HG02943 (cell line): ENCODE results near the gene ARID1B.

ENCODE experiments used
- ATAC-seq: cut with Tn5 transposase; IDR thresholded peaks from one replicate; pipeline ENCODE4 v1.9.1; 2021; ENCODE audit warnings: mild to moderate bottlenecking, low read depth, moderate library complexity; ENCODE audit not compliant: unreplicated experiment

ARID1B gene

DNA sequence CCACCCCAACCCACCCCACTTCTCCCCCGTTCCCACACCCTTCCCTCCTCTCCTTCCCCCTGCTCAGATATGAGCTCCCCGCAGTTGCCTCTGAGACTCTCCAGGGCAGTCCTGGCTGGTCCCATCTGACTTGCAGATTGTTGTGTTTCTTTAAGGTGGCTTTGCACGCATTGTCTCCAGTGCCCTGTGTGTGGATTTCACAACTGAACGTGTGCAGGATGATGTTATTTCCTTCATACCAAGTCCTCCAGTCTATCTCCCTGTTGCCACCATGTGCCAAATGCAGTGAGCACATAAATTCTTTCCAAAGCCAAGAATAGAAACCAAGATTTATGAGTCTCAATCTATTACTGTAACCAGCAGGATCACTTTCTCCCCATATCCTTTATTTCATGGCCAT is 467.0 kb downstream of the ARID1B start:
- no peak for ATAC-seq

DNA sequence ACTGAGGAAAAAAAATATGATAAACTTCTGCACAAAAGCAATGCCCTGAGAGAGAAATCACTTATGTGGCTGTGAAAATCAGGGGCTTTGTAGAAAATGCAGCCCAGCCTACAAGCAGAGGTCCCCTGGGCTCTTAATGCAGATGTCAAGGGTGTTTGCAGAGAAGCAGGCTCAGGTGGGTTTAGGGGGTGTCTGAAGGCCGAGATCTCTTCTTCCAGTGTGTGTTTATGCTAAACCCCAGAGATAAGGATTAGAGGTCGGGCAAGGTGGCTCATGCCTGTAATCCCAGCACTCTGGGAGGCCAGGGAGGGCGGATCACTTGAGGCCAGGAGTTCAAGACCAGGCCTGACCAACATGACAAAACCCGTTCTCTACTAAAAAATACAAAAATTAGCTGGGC is 467.6 kb downstream of the ARID1B start:
- ATAC-seq, result no peak

DNA sequence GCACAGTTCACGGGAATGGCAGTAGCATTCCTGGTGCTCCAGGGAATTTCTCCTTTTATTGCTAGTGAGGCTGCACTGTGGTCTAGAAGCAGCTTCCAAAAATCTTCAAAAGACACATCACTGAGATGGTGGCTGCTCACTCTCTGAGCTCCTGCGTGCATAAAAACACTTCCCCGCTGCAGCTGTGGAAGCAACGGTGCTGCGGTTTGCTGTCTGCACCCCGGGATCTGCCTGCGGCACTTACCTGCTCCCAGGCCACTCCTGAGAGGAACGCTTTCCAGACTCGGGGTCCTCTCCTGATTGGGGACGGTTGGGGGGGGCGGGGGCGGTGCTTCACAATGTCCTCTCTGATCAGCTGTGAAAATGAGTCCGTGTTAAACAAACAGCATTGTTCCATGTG is 468.3 kb downstream of the ARID1B start:
- no peak for ATAC-seq

DNA sequence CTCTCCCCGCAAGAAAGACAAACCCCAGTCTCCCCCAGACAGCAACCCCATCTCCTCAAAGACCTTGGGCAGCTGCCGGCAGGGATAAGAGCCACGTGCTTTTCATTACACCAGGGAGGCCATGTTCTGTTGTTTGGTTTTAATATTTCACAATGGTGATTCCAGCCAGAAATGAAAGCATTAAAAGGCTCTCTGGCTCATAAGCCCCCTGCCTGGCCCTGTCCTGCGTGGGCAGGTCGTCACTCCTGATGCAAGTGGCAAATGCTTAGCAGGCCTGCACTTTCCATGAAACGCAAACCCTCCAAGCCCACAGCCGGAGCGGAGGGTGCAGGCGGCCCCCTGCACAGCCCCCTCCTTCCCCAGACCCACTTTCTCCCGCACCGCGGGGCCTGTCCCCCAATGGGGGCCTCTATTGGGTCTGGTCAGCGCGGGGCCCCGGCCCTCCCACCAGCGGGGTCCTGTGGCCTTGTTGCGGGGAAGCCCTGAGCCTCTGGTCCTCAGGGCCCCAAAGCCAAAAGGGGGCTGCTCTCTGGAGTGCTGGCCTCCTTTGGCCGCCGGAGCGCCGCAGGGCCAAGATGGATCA is 469.0 kb downstream of the ARID1B start:
- ATAC-seq, result no peak

DNA sequence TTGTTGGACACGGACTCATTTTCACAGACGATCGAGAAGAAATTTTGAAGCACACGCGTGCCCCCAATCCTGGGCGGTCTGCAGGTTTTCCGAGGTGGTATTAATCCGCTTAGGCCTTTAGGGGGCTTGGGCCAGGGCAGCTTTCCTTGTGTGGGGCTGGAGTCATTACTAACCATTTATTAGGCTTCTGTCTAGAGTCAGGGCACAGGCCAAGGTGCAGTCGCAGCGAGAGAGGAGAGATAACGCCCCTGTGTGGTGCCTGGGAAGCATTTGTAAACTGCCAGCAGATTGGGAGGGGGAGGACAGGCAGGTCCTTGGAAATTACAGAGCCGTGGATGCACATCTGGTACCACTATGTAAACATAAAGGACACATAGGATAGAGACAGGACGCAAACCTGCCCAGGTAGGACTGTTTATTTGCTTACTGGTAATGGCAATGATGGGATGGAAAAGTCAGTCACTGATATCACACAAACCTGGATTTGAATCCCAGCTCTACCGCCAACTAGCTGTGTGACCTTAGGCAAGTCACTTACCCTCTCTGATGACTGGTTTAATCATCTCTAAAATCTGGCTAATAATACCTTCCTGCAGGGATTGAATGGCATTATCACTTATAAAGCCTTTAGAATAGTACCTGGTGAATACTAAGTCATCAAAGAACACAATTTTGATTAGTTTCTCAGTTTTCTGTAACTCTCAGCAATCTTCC is 469.8 kb downstream of the ARID1B start:
- no peak for ATAC-seq

DNA sequence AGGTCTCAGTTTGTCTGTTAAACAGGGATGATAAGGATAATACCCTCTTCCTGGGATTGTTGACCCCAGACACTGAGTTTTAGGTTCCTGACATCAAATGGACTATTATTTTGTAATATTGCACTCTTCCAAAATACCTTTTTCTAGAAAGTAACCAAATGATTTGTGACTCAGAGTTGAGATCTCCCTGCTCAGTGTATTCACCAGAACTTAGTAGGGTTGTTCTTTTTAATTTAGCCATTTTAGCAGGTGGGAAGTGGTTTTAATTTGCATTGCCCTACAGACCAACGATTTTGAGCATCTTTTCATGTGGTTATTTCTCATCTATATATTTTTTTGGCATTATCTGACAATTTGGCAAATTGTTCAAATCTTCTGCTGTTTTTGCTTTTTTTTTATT is 471.1 kb downstream of the ARID1B start:
- ATAC-seq, result no peak

DNA sequence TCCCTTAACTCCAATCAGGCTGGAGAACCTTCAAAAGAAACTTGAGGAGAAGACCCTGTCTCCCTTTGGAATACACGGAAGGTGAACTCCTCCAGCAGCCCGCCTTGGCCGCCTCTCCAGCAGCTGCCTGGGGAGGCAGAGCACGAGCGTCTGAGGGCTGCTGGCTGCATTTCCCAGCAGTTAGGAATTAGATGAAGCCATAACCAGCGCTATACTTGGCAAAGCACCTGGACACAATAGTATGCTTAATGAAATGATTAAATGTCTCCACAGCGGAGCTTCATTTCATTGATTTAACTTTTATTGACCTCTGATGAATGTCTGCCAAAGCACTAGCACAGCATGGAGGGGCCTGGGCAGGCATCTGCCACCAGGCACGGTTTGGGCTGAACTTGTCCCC is 472.6 kb downstream of the ARID1B start:
- ATAC-seq, result no peak

DNA sequence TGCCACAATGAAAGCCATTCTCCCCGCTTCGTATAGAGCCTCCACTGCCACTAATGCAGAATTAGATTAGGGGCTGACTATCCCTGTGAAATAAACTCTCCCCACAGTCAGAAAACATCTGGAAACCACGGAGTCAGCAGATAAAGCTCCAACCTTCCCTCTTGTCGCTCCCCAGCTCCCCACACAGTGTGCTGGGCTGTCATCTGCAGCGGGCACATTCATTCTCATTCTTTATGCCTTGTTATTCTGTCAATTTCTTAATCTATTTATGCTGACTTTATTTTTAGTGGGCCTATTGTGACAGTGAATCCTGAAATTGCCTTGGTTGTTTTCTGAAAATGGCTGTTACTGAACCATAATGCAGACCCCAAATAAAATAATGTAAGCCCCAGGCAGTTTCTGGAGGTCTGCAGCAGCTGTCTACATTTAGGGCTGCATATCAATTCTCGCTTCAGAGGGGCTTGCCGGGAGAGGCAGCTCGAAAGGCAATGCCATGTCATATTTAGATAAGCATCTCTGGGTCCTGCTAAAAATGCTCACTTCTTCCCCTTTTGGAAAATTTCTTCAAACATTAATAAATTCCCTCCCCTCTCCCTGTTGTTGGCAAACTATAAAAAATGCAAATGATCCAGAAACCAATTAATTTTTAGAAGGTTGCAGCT is 474.5 kb downstream of the ARID1B start:
- no peak for ATAC-seq

DNA sequence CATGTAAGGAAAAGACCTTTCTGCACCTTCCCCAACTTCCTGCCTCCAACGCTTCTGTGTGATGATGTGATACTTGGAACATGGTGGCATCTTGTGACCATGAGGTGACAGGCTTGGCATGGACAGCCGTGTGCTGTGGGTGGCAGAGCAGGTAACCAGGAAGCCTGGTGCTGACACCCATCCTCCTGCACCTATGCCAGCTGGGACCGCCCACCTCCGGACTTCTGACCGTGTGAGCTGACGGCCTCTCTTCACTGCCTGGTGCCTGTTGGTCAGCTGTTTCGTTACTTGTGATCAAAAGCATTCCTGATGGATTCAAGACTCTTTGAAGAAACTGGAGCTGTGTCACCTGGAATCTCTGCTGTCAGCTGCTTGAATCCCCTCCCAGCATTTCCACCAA is 475.8 kb downstream of the ARID1B start:
- no peak for ATAC-seq

DNA sequence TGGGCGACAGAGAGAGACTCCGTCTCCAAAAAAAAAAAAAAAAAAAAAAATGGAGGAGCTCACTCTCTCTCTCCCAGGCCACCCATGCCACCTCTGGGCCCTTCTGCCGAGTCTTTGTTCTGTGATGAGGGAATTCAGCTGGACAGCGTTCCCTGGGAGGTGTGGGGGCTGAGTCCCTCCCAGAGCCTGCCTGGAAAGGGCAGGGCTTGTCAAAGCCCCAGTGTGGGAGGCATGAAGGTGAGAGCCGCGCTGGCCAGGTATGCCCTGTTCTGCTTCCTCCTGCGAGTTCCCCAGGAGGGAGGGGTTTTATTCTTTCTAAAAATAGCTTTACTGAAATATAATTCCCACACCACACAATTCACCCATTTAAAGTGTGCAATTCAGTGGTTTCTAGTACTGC is 476.5 kb downstream of the ARID1B start:
- no peak for ATAC-seq

DNA sequence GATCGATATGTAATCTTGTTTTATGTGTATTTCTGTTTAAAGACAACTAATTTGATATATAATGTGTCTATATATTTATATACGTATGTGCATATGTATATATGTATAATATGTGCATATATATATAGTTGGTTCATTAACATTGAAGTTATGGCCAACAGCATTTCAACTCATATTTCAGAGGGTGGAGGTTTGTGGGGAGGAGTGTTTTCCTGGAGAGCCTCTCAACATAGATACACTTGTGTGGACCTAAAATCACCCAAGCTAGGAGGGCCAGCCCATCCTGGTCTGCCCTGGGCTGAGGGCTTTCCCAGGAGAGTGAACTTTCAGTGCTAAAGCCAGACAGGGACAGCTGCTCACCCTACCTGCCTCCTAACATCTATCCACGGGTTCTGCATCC is 477.4 kb downstream of the ARID1B start:
- no peak for ATAC-seq

DNA sequence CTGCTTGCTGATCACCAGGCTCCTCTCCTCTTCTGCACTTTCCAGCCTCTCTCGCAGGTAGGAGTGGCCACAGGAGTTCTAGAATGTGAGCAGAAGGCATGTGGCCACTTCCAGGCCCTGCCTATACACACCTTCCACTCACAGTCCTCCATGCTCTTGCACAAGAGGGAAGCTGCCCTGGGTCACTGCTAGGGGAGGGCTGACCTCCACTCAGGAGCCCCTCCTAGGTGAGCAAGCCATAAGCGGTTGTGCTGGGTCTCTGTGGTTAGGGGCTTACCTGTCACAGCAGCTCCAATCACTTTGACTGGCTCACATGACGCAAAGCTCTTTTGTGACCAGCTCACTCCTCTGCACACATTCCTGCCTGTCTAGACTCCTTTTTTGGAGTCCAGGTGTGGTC is 477.9 kb downstream of the ARID1B start:
- ATAC-seq, result no peak

DNA sequence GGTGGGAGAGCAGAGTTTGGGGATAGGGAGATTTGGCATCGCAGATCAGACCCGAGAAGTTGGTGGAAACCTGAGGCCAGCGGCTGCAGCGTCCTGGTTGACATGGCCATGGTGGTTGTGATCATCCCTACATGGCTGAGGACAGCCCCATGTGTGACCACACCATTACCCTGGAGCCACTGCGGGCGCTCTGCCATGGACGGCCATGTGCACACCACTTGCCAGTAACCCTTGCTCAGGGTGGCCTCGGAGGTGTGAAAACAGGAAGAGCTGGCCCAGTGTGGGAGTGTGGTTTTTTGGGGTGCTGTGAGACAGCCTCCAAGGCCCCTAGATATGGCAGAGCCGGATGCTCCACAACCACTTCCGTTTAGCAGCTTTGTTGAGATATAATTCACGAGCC is 481.7 kb downstream of the ARID1B start:
- no peak for ATAC-seq

DNA sequence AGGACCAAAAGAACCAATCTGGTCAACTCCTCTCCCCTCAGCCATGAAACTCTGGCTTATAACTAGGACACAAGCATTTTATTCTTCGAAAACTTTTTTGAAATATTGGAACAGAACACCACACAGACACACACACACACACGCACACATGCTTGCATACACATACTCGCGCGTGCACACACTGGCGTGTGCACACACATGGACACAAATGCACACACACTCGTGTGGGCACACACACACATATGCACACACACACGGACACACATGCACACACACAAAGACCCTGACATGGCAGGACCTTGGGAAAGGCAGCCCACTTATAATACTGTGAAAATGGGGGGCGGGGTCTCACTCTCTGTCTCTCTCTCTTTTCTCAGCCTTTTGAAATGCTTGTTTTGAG is 482.3 kb downstream of the ARID1B start:
- ATAC-seq, result no peak
